SK-N-SH (cell line): ENCODE measurements around the gene PREPL.

Experiments used
- MAX ChIP-seq: IDR thresholded peaks from 2 replicates; pipeline ENCODE4 v1.4.0; 2012; ENCODE audit warnings: low read depth
- SMC3 ChIP-seq: IDR thresholded peaks from 2 replicates; pipeline ENCODE4 v1.6.1; 2012; ENCODE audit warnings: low read depth, low read length, improper control_type of control experiment
- TAF1 ChIP-seq: IDR thresholded peaks from 2 replicates; pipeline ENCODE4 v1.6.1; 2012; ENCODE audit warnings: low read depth, mild to moderate bottlenecking, low read length, moderate library complexity, borderline replicate concordance
- TF ChIP-seq, protein P1 (sequence below): IDR thresholded peaks from 2 replicates; pipeline ENCODE4 v1.6.1; 2012; ENCODE audit warnings: mild to moderate bottlenecking, low read depth, low read length, moderate library complexity

DNA sequence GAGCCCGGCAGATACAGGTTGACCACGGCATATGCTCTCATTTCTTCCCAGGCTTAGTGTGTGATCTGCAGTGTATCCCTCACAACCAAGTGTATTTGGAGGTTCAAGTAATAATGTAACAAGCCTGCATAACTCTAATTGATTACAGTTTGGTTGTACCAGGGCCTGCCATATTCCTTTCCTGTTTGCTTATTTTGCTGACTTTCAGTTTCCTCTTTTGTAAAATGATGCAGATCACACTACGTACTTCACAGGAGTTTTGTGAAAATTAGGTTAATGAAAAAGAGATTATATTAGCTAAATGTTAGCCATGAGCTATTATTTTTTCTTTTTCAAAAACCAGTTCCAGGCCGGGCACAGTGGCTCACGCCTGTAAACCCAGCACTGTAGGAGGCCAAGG, 60.2 kb downstream of the PREPL start:
- TF ChIP-seq MAX (no peak), SMC3 (no peak), TAF1 (no peak)
- TF ChIP-seq, protein P1, sequence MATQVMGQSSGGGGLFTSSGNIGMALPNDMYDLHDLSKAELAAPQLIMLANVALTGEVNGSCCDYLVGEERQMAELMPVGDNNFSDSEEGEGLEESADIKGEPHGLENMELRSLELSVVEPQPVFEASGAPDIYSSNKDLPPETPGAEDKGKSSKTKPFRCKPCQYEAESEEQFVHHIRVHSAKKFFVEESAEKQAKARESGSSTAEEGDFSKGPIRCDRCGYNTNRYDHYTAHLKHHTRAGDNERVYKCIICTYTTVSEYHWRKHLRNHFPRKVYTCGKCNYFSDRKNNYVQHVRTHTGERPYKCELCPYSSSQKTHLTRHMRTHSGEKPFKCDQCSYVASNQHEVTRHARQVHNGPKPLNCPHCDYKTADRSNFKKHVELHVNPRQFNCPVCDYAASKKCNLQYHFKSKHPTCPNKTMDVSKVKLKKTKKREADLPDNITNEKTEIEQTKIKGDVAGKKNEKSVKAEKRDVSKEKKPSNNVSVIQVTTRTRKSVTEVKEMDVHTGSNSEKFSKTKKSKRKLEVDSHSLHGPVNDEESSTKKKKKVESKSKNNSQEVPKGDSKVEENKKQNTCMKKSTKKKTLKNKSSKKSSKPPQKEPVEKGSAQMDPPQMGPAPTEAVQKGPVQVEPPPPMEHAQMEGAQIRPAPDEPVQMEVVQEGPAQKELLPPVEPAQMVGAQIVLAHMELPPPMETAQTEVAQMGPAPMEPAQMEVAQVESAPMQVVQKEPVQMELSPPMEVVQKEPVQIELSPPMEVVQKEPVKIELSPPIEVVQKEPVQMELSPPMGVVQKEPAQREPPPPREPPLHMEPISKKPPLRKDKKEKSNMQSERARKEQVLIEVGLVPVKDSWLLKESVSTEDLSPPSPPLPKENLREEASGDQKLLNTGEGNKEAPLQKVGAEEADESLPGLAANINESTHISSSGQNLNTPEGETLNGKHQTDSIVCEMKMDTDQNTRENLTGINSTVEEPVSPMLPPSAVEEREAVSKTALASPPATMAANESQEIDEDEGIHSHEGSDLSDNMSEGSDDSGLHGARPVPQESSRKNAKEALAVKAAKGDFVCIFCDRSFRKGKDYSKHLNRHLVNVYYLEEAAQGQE = no peak
